Lower lobe of right lung (tissue), 2 donors: ENCODE results near the gene SBF2. TPM values are rescaled to one million over a fixed set of nuclear protein-coding genes. Genes with fewer than 3 reads are reported as not detected.

ENCODE experiments used
- ATAC-seq, 2 donors: fragments of 200-7000 bp; cut with Tn5 transposase; one replicate each; pipeline ENCODE4 v1.9.1; 2020 to 2022; ENCODE audit warnings: mild to moderate bottlenecking in 2 of 2, moderate library complexity in 2 of 2
- DNase-seq: peaks from one replicate; pipeline ENCODE4 v3.0.0-alpha.2; 2020
- H3K27ac ChIP-seq: fragments of 200-600 bp; one replicate; pipeline ENCODE4 v1.8.0; 2022
- H3K27me3 ChIP-seq: fragments of 200-600 bp; one replicate; pipeline ENCODE4 v1.8.0; 2022; ENCODE audit warnings: low read depth
- H3K36me3 ChIP-seq: fragments of 200-600 bp; one replicate; pipeline ENCODE4 v1.8.0; 2022; ENCODE audit warnings: mild to moderate bottlenecking
- H3K4me1 ChIP-seq: fragments of 200-600 bp; one replicate; pipeline ENCODE4 v1.8.0; 2022
- H3K4me3 ChIP-seq: fragments of 200-600 bp; one replicate; pipeline ENCODE4 v1.8.0; 2022; ENCODE audit warnings: mild to moderate bottlenecking
- H3K9me3 ChIP-seq: fragments of 200-600 bp; one replicate; pipeline ENCODE4 v1.8.0; 2022
- intact Hi-C: fragments of 100-400 bp; cut with DNase I; formaldehyde crosslinking; loops from one replicate; pipeline ENCODE4 v1.11.0; 2022
- total RNA-seq: library from RNA; stranded (reverse); fragmentation: NEBNext Ultra II Directional; extraction: Animal tissue kit (Norgen Biotek cat#: 25700); gene quantifications from one replicate; pipeline ENCODE4 v1.2.1, GENCODE V29; 2021
- TF ChIP-seq, protein P1 (sequence below): fragments of 200-600 bp; IDR thresholded peaks from one replicate; pipeline ENCODE4 v1.8.0; 2022; ENCODE audit warnings: antibody characterized with exemption, mild to moderate bottlenecking
- donor health status: DM: no; HTN: yes; CAD: no; lungs with severe emphysema.

The SBF2 gene
- total RNA-seq, 1 donor from 2014 or later, result 41.3 TPM

DNA sequence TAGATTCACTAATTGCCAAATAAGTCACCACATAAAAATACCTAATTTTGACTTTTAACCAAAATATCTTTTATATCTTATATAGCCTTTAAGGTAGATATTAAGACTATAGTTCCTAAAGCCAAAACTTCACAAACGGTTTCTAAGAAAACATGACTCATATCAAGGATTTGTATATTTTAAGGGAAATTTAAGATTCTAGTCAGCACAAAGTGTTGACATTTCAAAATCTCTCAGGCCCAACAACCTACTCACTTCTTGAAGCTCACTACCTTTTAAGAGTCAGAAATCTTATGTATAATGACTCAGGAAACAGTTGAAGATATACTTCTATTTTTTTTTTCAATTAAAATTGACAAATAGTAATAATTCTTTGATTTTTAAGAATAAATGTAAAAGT lies 221.9 kb downstream of the SBF2 start:
- H3K4me1 ChIP-seq, result no peaks in the 10 kb centered on the region
- TF ChIP-seq, protein P1, sequence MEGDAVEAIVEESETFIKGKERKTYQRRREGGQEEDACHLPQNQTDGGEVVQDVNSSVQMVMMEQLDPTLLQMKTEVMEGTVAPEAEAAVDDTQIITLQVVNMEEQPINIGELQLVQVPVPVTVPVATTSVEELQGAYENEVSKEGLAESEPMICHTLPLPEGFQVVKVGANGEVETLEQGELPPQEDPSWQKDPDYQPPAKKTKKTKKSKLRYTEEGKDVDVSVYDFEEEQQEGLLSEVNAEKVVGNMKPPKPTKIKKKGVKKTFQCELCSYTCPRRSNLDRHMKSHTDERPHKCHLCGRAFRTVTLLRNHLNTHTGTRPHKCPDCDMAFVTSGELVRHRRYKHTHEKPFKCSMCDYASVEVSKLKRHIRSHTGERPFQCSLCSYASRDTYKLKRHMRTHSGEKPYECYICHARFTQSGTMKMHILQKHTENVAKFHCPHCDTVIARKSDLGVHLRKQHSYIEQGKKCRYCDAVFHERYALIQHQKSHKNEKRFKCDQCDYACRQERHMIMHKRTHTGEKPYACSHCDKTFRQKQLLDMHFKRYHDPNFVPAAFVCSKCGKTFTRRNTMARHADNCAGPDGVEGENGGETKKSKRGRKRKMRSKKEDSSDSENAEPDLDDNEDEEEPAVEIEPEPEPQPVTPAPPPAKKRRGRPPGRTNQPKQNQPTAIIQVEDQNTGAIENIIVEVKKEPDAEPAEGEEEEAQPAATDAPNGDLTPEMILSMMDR, result no peak
- no peak for ATAC-seq

DNA sequence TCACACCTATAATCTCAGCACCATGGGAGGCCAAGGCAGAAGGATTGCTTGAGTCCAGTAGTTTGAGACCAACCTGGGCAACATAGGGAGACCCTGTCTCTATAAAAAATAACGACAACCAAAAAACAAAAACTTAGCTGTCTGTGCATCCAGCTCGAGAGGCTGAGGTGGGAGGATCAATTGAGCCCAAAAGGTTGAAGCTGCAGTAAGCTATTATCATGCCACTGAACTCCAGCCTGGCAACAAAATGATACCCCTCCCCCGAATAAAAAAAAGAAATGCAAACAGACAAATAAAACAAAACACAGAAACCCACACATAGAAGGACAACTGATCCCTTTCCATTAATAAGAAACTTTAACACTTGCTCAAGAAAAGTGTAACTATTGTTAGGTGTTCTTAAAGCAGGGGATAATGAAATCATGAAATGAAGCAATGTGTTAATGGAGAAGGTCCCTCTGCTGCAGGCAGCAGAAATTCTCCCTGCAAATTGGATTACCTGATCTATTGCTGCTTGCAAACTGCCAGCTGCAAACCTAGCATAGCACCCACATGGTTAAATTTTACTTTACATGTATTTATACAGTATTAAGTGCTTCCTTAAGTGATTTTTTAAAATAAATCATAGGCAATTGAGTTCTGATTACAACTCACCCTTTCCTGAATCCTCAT lies 226.3 kb downstream of the SBF2 start:
- no peak for ATAC-seq
- no peaks in the 10 kb centered on the region for H3K4me1 ChIP-seq
- TF ChIP-seq, protein P1, result no peak
- intact Hi-C loops, result no loop called here
- no peak overlapping the region for H3K4me3 ChIP-seq
- no peak overlapping the region for H3K27ac ChIP-seq
- no peaks in the 10 kb centered on the region for H3K27me3 ChIP-seq
- H3K9me3 ChIP-seq, result no peaks in the 10 kb centered on the region
- no peak for DNase-seq
- H3K36me3 ChIP-seq, result no peaks in the 10 kb centered on the region

More for the DNA sequence above, 221.9 kb downstream of the SBF2 start:
- no peaks in the 10 kb centered on the region for H3K36me3 ChIP-seq
- no peak overlapping the region for H3K4me3 ChIP-seq
- H3K27me3 ChIP-seq, result no peaks in the 10 kb centered on the region
- H3K9me3 ChIP-seq, result no peaks in the 10 kb centered on the region
- no peak for DNase-seq
- H3K27ac ChIP-seq, result no peak overlapping the region
- intact Hi-C loops, result no loop called here

DNA sequence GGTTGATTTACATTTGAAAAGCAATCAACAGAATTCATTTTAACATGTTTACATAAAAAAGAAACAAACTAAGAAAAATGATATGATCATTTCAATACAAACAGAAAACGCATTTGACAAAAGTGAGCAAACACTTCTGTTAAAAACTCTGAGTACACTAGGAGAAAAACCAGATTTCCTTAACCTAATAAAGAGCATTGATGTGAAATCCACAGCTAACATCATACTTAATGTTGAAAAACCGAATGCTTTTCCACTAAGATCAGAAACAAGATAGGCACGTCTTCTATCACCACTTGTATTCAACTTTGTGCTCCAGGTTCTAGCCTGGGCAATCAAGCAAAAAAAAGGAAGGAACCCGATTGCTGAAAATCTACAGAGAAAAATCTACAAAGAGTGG lies 227.6 kb downstream of the SBF2 start:
- DNase-seq, result no peak
- intact Hi-C loops, result no loop called here
- Histone ChIP-seq H3K27ac (no peak overlapping the region), H3K4me1 (no peaks in the 10 kb centered on the region), H3K36me3 (no peaks in the 10 kb centered on the region), H3K4me3 (no peak overlapping the region), H3K9me3 (no peaks in the 10 kb centered on the region), H3K27me3 (no peaks in the 10 kb centered on the region)
- TF ChIP-seq, protein P1, result no peak
- ATAC-seq, result no peak

DNA sequence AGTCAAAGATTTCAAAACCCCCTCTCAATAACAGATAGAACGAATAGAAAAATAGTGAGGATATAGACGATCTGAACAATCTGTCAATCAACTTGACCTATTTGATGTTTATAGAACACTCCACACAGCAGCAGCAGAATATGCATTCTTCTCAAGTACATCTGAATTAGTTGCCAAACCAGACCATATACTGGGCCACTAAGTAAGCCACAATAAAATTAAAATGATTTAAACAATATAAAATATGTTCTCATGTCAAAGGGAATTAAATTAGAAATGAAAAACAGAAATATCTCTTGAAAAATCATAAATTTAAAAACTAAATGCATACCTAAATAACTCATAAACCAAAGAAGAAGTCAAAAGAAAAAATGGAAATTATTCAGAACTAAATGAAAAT lies 229.2 kb downstream of the SBF2 start:
- ATAC-seq (no peak), DNase-seq (no peak)
- H3K27me3 ChIP-seq, result no peaks in the 10 kb centered on the region
- intact Hi-C loops, result no loop called here
- no peaks in the 10 kb centered on the region for H3K36me3 ChIP-seq
- H3K4me1 ChIP-seq, result no peaks in the 10 kb centered on the region
- TF ChIP-seq, protein P1, result no peak
- H3K9me3 ChIP-seq, result no peaks in the 10 kb centered on the region
- H3K4me3 ChIP-seq, result no peak overlapping the region
- no peak overlapping the region for H3K27ac ChIP-seq

DNA sequence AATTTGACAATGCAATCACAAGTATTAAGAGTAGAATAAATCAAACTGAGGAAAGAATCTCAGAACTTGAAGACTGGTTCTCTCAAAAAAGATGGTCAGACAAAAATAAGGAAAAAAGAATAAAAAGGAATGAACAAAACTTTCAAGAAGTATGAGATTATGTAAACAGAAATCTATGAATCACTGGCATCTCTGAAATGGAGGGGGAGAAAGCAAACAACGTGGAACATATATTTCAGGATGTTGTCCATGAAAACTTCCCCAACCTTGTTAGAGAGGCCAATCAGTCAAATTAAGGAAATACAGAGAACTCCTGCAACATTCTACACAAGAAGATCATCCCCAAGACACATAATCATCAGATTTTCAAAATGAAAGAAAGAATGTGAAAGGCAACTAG lies 235.7 kb downstream of the SBF2 start:
- no peak for DNase-seq
- intact Hi-C loops, result no loop called here
- Histone ChIP-seq H3K9me3 (peaks cover 17% of the 10 kb centered on the region), H3K4me3 (no peak overlapping the region), H3K4me1 (no peaks in the 10 kb centered on the region), H3K36me3 (no peaks in the 10 kb centered on the region), H3K27ac (no peak overlapping the region), H3K27me3 (no peaks in the 10 kb centered on the region)
- ATAC-seq, result no peak
- TF ChIP-seq, protein P1, result no peak
